Omental fat pad (tissue), 4 donors: ENCODE measurements around the gene TMEM273. TPM values are rescaled to one million over a fixed set of nuclear protein-coding genes. Genes with fewer than 3 reads are reported as not detected.

Source experiments
- ATAC-seq: fragments of 150-250 bp; one replicate; pipeline ENCODE4 v1.9.1; 2016; ENCODE audit warnings: mild to moderate bottlenecking, moderate library complexity; ENCODE audit not compliant: low FRiP score
- DNase-seq: peaks from one replicate; pipeline ENCODE4 v3.0.0-alpha.2; 2019; ENCODE audit warnings: low spot score
- total RNA-seq, 4 donors: library from RNA; depleted of rRNA; stranded (reverse); fragments of >200 nt; gene quantifications; one replicate each; pipeline ENCODE4 v1.1.0, GENCODE V29; 2016
- TF ChIP-seq, protein P1 (sequence below), 3 donors: fragments of 450-650 bp; IDR thresholded peaks; one replicate each; pipeline ENCODE4 v1.5.1; 2016 to 2017; ENCODE audit warnings: antibody characterized with exemption in 3 of 3, mild to moderate bottlenecking in 3 of 3, moderate library complexity in 2 of 3

Gene TMEM273
- total RNA-seq, 4 donors from 2014 or later = 12.2 to 74.4 (median 34.1) TPM

DNA sequence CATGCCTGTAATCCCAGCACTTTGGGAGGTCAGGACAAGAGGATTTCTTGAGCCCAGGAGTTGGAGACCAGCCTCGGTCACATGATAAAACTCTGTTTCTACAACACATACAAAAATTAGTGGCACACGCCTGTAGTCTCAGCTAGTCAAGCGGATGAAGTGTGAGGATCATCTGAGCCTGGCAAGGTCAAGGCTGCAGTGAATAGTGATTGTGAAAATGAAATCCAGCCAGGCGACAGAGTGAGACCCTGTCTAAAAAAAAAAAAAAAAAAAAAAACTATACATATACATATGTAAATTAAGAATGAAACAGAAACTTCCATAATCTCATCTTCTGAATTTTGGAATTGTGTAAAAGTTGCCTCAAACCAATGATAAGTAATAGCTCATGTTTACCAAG, 36.2 kb downstream of the TMEM273 start:
- TF ChIP-seq, protein P1, sequence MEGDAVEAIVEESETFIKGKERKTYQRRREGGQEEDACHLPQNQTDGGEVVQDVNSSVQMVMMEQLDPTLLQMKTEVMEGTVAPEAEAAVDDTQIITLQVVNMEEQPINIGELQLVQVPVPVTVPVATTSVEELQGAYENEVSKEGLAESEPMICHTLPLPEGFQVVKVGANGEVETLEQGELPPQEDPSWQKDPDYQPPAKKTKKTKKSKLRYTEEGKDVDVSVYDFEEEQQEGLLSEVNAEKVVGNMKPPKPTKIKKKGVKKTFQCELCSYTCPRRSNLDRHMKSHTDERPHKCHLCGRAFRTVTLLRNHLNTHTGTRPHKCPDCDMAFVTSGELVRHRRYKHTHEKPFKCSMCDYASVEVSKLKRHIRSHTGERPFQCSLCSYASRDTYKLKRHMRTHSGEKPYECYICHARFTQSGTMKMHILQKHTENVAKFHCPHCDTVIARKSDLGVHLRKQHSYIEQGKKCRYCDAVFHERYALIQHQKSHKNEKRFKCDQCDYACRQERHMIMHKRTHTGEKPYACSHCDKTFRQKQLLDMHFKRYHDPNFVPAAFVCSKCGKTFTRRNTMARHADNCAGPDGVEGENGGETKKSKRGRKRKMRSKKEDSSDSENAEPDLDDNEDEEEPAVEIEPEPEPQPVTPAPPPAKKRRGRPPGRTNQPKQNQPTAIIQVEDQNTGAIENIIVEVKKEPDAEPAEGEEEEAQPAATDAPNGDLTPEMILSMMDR (IDR thresholded peaks at IDR 0.05) = no peak
- ATAC-seq = no peak
- no peak for DNase-seq

DNA sequence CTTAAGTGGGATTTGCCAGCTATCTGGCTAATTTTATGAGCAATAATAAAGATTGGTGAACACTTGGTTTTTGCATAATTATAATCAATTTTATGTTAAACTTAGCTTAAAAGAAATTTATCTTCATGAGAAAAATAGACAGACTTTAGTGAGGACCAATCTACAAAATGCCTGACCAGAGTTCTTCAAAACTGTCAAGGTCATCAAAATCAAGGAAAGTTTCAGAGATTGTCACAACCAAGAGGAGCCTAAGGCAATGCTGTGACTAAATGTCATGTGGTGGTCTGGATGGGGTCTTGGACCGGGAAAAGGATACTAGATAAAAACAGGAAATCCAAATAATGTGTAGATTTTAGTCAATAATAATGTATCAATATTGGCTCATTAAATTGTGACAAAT, 36.7 kb downstream of the TMEM273 start:
- ATAC-seq (no peak), DNase-seq (no peak)
- TF ChIP-seq, protein P1 (IDR thresholded peaks at IDR 0.05) = no peak

DNA sequence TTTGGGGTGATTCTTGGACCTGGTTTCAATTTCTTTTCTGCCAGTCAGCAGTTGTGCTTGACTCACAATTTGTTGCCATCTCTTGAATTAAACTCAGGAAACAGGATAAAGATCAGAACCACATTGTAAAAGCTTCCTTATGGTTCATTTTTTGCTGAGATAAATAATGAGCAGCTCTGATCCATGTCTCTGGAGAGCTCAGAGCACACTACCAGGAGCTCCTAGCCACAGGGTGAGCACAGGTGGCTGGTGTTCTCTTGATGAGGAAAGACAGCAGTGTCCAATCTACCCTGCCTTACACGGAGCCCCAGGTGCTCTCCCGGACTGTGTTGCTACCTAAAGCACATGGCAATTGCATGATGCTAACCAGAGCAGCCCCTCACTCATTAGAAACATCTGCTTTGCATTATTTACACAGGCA, 37.2 kb downstream of the TMEM273 start:
- DNase-seq (no peak), ATAC-seq (no peak)
- TF ChIP-seq, protein P1 (IDR thresholded peaks at IDR 0.05) = no peak

DNA sequence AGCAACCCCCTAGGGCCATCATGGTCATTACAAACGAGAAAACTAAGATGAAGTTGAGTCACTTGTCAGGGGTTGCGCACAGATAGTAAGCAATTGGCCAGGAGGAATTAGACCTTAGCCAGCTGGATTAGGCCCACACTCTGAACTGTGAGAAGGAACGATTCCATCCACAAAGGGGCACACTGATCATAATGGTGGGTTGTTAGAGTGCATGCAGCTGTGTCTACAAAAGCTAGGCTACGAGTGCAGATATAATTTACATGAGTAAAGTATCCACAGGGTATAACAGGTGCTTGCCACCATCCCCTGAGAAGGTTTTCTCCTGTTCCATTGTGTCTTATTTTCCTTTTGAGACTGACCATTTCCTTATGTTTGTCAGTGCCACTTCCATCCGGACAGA, 37.8 kb downstream of the TMEM273 start:
- DNase-seq (no peak), ATAC-seq (no peak)
- TF ChIP-seq, protein P1 (IDR thresholded peaks at IDR 0.05) = no peak

DNA sequence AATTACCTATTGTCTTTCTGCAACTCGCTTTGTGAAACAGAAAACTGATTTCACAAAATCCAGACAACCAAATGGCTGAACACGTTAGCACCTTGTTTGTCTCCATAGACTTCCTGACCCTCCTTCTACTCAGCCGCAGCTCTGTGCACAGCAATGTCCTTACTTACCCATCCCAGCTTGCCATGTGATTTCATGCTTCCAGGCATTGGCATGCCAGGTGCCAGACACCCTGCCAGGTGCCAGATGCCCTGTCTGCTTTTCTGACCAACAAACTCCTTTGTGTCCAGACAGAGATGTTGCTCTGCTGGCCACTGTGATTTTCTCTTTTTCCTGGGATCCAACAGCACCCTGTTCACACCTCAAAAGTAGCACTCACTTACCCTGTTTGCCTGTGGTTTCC, 38.3 kb downstream of the TMEM273 start:
- DNase-seq (no peak), ATAC-seq (no peak)
- TF ChIP-seq, protein P1 (IDR thresholded peaks at IDR 0.05) = no peak

DNA sequence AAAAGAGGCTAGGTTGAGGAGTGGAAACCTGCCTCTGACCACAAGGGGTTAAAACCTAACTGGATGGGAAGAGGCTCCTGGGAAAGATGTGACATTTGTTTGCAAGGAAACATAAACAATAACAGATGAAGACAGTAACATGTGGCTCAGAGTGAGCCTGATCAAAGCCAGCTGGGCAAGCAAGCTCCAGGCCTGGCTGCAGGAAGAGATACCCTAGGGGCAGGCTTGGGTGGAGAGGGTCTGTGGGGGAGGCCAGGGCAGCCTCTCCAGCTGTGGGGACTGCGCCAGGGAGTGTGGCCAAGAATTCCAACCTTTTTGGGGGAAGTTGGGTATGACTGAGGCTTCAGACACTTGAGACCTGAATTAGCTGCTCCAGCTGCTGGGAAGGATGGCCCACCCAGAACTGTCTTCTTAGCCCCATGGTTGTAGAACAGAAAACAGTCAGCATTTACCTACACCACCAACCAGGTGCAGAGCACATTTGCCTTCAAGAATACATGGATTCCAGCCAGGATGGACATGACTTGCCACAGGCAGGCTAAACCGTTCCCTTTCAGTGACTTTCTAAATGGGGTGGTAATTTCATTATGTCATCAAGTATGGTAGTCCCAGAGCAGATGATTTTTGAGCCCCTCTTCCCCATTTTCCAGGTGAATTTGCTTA, 44.0 kb downstream of the TMEM273 start:
- DNase-seq = no peak
- TF ChIP-seq, protein P1 (IDR thresholded peaks at IDR 0.05) = no peak
- ATAC-seq = no peak

DNA sequence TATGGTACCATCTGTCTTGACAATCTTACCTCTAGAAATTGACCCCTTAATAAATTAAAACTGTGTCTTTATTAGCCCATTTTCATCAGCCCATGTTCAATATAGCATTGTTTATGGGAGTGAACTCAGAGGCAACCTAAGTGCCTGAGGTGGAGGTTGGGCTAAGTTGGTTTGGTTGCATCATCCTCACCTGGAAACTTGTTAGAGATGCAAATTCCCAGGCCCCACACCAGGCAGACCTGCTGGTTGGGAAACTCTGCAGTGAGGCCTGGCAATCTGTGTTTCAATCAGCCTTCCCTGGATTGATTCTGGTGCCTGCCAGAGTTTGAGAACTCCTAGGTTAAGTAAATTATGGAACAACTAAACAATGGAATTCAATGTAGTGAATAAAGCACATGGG, 44.9 kb downstream of the TMEM273 start:
- TF ChIP-seq, protein P1 (IDR thresholded peaks at IDR 0.05) = no peak
- ATAC-seq (no peak), DNase-seq (no peak)
